Esophagus mucosa (tissue), 1 donor: ENCODE results near the gene NMRAL1. TPM values are rescaled to one million over a fixed set of nuclear protein-coding genes. Genes with fewer than 3 reads are reported as not detected.

ENCODE experiments used
- ATAC-seq: fragments of 200-7000 bp; cut with Tn5 transposase; one replicate; pipeline ENCODE4 v1.9.1; 2020
- total RNA-seq: library from RNA; stranded (reverse); gene quantifications from one replicate; pipeline ENCODE4 v1.2.4, GENCODE V29; 2023
- donor health status: DM: yes; HTN: yes; CAD: no.

Gene NMRAL1
- total RNA-seq, 1 donor from 2014 or later, result 35.2 TPM

GRCh38 chr16:4505356-4506147 is 31.1 kb upstream of the NMRAL1 start:
- peak; percentile 72 for ATAC-seq

- ATAC-seq, result no peak
Measured at GRCh38 chr16:4501071-4501478, 26.6 kb upstream of the NMRAL1 start.

GRCh38 chr16:4500272-4500671 is 25.8 kb upstream of the NMRAL1 start:
- ATAC-seq, result peak; percentile 75

GRCh38 chr16:4499196-4499555 is 24.8 kb upstream of the NMRAL1 start:
- ATAC-seq, result no peak

GRCh38 chr16:4498546-4499195 is 24.2 kb upstream of the NMRAL1 start:
- peak; percentile 63 for ATAC-seq

GRCh38 chr16:4496305-4496704 is 21.9 kb upstream of the NMRAL1 start:
- ATAC-seq, result peak; percentile 76

GRCh38 chr16:4495766-4496165 is 21.3 kb upstream of the NMRAL1 start:
- peak; percentile 47 for ATAC-seq

GRCh38 chr16:4494746-4495490 is 20.5 kb upstream of the NMRAL1 start:
- peak; percentile 77 for ATAC-seq

GRCh38 chr16:4491898-4492297 is 17.5 kb upstream of the NMRAL1 start:
- no peak for ATAC-seq

GRCh38 chr16:4489030-4489429 is 14.6 kb upstream of the NMRAL1 start:
- ATAC-seq, result no peak

GRCh38 chr16:4488499-4488967 is 14.1 kb upstream of the NMRAL1 start:
- ATAC-seq, result no peak

- peak; percentile 68 for ATAC-seq
Measured at GRCh38 chr16:4487955-4488498, 13.6 kb upstream of the NMRAL1 start.

GRCh38 chr16:4486126-4486893 is 11.9 kb upstream of the NMRAL1 start:
- ATAC-seq, result peak; percentile 17

- no peak for ATAC-seq
Measured at GRCh38 chr16:4481963-4482362, 7.5 kb upstream of the NMRAL1 start.

GRCh38 chr16:4481526-4481925 is 7.1 kb upstream of the NMRAL1 start:
- ATAC-seq, result no peak

GRCh38 chr16:4477966-4478365 is 3.5 kb upstream of the NMRAL1 start:
- ATAC-seq, result peak; percentile 14

- peak; percentile 95 for ATAC-seq
Measured at GRCh38 chr16:4475880-4476788, 1.7 kb upstream of the NMRAL1 start, which contains the start of gene HMOX2. TSS of gene HMOX2 (plus strand) at chr16:4476398. CDS start at chr16:4505525, 29,127 bp downstream.

- ATAC-seq, result no peak
Measured at GRCh38 chr16:4472880-4473279, 1.5 kb downstream of the NMRAL1 start.

- ATAC-seq, result no peak
Measured at GRCh38 chr16:4471869-4472268, 2.6 kb downstream of the NMRAL1 start.

- no peak for ATAC-seq
Measured at GRCh38 chr16:4468972-4469371, 5.5 kb downstream of the NMRAL1 start.

GRCh38 chr16:4467916-4468315 is 6.5 kb downstream of the NMRAL1 start:
- ATAC-seq, result no peak
